Measurements from ENCODE around the gene TSC2. TPM values are rescaled to one million over a fixed set of nuclear protein-coding genes. Genes with fewer than 3 reads are reported as not detected.
"Not testable (repeated sequence)": the region's sequence is repeated elsewhere in the genome, so short reads cannot be mapped to it uniquely, and the experiment has no call there.

TSC2 gene
- total RNA-seq, 4 donors from 2014 or later: 88.3 to 206 (median 127) TPM

DNA sequence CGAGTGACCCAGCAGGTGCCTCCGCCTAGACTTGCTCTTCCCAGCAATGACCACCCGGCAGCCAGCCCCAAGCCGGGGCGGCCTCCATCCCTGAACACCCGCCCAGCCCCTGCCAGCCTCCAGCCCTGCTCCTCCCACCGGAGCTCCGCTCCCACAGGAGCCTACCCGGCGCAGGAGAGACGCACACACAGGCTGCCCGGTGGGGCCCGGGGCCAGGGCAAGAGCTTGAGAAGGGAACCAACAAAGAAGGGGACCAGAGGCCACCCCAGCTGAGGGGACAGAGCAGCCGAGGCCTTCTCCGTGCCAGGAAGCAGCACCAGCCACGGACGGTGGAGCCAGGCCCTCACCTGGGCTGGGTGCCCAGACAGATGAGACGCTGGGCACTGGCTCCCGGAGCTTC is 74.1 kb downstream of the TSC2 start:
- intact Hi-C loops (cut with DNase I; ENCODE audit: low total_unique reads) (no loop called here), in situ Hi-C loops (cut with MboI; ENCODE audit: low pct_ligation_motif_present in 1 of 4, low pct_unique_long_range_greater_than_20kb in 1 of 4, low sequenced_read_pairs in 3 of 4) (no loop called here)
- H3K27me3 ChIP-seq: no peaks in the 10 kb centered on the region
- H3K4me1 ChIP-seq: peaks cover 20 to 68% (median 47%) of the 10 kb centered on the region in 4 donors
- H3K9me3 ChIP-seq: no peaks in the 10 kb centered on the region
- no peak for DNase-seq
- no peaks in the 10 kb centered on the region for H3K36me3 ChIP-seq
- TF ChIP-seq, protein P1, sequence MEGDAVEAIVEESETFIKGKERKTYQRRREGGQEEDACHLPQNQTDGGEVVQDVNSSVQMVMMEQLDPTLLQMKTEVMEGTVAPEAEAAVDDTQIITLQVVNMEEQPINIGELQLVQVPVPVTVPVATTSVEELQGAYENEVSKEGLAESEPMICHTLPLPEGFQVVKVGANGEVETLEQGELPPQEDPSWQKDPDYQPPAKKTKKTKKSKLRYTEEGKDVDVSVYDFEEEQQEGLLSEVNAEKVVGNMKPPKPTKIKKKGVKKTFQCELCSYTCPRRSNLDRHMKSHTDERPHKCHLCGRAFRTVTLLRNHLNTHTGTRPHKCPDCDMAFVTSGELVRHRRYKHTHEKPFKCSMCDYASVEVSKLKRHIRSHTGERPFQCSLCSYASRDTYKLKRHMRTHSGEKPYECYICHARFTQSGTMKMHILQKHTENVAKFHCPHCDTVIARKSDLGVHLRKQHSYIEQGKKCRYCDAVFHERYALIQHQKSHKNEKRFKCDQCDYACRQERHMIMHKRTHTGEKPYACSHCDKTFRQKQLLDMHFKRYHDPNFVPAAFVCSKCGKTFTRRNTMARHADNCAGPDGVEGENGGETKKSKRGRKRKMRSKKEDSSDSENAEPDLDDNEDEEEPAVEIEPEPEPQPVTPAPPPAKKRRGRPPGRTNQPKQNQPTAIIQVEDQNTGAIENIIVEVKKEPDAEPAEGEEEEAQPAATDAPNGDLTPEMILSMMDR (IDR thresholded peaks at IDR 0.05): no peak
- TF ChIP-seq POLR2AphosphoS5 (IDR thresholded peaks at IDR 0.05): no peak
- TF ChIP-seq EP300 (IDR thresholded peaks at IDR 0.05; ENCODE audit: low read depth): no peak
- no peak for TF ChIP-seq POLR2A (IDR thresholded peaks at IDR 0.05)
- 83% methylated on average over 19 of the region's 19 CpGs; no CpG with 5 or more reads in 1 of the 2 donors for WGBS, 2 donors (ENCODE audit: low coverage in 1 of 2)
- no peak overlapping the region for H3K4me3 ChIP-seq
- H3K27ac ChIP-seq: peak overlapping the region; percentile 92 to 98 (median 94)

DNA sequence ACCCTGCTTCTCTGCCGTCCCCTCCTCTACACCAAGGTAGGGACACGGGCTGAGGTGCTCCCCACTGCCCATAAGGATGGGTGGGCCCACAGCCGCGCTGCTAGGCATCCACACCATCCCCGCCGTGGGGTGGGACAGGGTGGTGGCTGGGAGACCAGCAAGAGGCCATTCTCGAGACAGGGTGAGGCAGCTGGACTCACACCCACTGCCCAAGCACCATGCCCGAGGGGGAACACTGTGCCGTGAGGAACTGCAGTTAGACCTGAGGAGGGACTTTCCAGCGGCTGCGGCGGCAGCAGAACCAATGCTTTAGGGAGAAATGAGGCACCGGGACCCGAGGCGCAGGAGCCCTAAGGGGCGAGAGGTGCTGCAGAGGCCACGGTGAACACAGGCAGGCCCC is 74.6 kb downstream of the TSC2 start:
- Histone ChIP-seq H3K27me3 (no peaks in the 10 kb centered on the region), H3K27ac (peak overlapping the region; percentile 92 to 98 (median 94)), H3K4me3 (peak overlapping the region in 2 of 4 donors; percentile 4 to 7), H3K9me3 (no peaks in the 10 kb centered on the region), H3K4me1 (peaks cover 21 to 69% (median 47%) of the 10 kb centered on the region in 4 donors), H3K36me3 (no peaks in the 10 kb centered on the region)
- TF ChIP-seq POLR2A (IDR thresholded peaks at IDR 0.05) (no peak), EP300 (IDR thresholded peaks at IDR 0.05; ENCODE audit: low read depth) (no peak), POLR2AphosphoS5 (IDR thresholded peaks at IDR 0.05) (no peak)
- TF ChIP-seq, protein P1 (IDR thresholded peaks at IDR 0.05): no peak
- DNase-seq: no peak
- 62% methylated on average over 11 of the region's 17 CpGs; no CpG with 5 or more reads in 1 of the 2 donors for WGBS, 2 donors (ENCODE audit: low coverage in 1 of 2)
- in situ Hi-C loops (cut with MboI; ENCODE audit: low pct_ligation_motif_present in 1 of 4, low pct_unique_long_range_greater_than_20kb in 1 of 4, low sequenced_read_pairs in 3 of 4) (no loop called here), intact Hi-C loops (cut with DNase I; ENCODE audit: low total_unique reads) (no loop called here)

DNA sequence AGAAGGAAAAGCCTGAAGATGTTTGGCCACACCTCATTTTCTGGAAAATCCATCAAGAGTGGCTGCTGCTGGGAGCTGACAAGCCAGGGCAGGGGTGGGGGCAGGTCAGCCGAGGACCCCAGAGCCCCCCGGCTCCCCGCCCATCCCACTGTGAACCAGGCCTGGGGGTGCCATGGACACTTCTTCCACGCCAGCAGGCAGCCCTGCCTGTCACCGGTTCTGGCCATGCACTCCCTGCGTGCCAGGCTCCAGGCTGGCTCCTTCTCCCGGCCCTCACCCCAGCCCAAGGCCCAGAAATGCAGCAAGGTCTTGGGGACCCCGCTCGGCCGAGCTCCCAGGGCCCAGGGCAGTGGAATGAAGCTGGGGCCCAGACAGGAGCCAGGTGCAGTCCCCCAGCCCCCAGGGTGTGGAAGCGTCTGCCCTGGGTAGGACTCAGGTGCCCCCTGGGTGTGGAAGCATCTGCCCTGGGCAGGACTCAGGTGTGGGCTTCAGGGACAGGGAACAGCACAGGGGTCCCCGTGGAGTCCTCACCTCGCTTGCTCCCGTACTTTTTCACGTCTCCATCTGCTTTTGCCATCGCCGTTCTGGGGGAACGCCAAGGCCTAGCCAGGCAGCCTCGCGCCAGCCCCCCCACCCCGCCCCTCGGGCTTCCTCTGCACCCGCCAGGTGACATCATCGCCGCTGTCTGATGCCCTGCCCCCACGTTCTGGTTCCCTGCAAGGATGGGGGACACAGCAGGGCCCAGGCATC is 75.3 kb downstream of the TSC2 start:
- Histone ChIP-seq H3K27ac (peak overlapping the region; percentile 92 to 98 (median 94)), H3K4me1 (peaks cover 21 to 71% (median 47%) of the 10 kb centered on the region in 4 donors), H3K4me3 (peak overlapping the region in 1 of 4 donors; percentile 7)
- in situ Hi-C loops (cut with MboI; ENCODE audit: low pct_ligation_motif_present in 1 of 4, low pct_unique_long_range_greater_than_20kb in 1 of 4, low sequenced_read_pairs in 3 of 4); H3K27me3 ChIP-seq; H3K36me3 ChIP-seq; DNase-seq; intact Hi-C loops (cut with DNase I; ENCODE audit: low total_unique reads); H3K9me3 ChIP-seq: not testable (repeated sequence)
- WGBS, 2 donors (ENCODE audit: low coverage in 1 of 2): 49% methylated on average over 16 of the region's 26 CpGs; no CpG with 5 or more reads in 1 of the 2 donors
- peak in 1 of 3 donors; percentile 28 for TF ChIP-seq POLR2AphosphoS5 (IDR thresholded peaks at IDR 0.05)

DNA sequence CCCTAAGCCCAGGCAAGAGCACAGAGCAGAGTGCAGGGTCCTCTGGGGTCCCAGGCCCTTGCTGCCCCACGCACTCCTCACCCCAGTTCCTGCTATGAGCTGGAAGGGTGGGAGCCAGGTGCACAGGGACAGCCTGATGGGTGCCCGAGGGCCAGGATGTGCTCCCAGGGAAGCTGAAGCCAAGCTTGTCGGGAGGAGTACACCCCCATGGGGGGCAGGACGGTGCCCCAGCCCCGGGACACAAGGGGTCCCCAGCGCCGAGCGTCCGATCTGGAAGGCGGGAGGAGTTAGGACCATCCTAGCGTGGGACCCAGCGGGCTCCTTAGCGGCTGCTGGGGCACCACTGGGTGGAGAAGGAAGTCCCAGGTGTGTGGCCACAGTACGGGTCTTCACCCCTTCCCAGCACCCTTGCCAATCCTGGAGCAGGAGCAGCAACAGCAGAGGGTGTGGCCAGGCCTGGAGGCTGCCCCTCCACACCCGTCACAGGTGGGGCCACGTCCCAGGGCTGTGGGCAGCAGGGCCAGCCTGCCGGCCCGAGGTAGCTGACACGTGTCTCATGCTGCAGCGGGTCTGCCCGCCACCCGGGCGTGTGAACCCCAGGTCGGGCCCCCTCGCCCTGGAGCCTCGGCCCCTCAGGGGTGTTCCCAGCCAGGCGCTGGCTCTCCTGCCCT is 76.1 kb downstream of the TSC2 start:
- peaks cover 23 to 76% (median 54%) of the 10 kb centered on the region in 4 donors for H3K4me1 ChIP-seq
- DNase-seq; H3K27me3 ChIP-seq; H3K9me3 ChIP-seq; H3K36me3 ChIP-seq; intact Hi-C loops (cut with DNase I; ENCODE audit: low total_unique reads); in situ Hi-C loops (cut with MboI; ENCODE audit: low pct_ligation_motif_present in 1 of 4, low pct_unique_long_range_greater_than_20kb in 1 of 4, low sequenced_read_pairs in 3 of 4): not testable (repeated sequence)
- H3K4me3 ChIP-seq: peak overlapping the region in 3 of 4 donors; percentile 16 to 39 (median 18)
- H3K27ac ChIP-seq: peak overlapping the region; percentile 92 to 98 (median 94)
- WGBS, 2 donors (ENCODE audit: low coverage in 1 of 2): 18% methylated on average over 5 of the region's 27 CpGs; no CpG with 5 or more reads in 1 of the 2 donors

DNA sequence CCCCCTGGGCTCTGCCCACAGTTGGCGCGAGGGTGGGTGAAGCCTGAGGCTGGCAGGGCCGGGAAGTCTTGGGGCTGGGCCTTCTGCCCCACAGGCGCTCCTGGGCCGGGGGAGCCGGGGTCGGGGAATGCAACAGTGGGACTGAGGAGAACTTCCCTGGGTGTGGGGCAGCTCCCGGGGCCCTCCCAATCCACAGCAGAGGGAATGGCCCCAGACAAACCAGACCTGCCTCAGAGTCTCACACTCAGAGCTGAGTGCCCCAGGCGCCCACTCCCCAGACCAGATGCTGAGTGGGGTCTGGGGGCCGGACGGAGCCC is 76.5 kb downstream of the TSC2 start:
- H3K27me3 ChIP-seq; H3K36me3 ChIP-seq; in situ Hi-C loops (cut with MboI; ENCODE audit: low pct_ligation_motif_present in 1 of 4, low pct_unique_long_range_greater_than_20kb in 1 of 4, low sequenced_read_pairs in 3 of 4); DNase-seq; H3K9me3 ChIP-seq; intact Hi-C loops (cut with DNase I; ENCODE audit: low total_unique reads): not testable (repeated sequence)
- Histone ChIP-seq H3K4me1 (peaks cover 24 to 80% (median 55%) of the 10 kb centered on the region in 4 donors), H3K4me3 (peak overlapping the region; percentile 2 to 39 (median 17)), H3K27ac (peak overlapping the region; percentile 92 to 98 (median 94))
- WGBS, 2 donors (ENCODE audit: low coverage in 1 of 2): 44% methylated on average over 11 of the region's 11 CpGs; no CpG with 5 or more reads in 1 of the 2 donors

All from transverse colon (tissue), 4 donors.